GM23248 (cell line): ENCODE results near the gene TMEM183A.

Source experiments
- EZH2 ChIP-seq: fragments of 200-600 bp; sonication (generic); IDR thresholded peaks from 2 replicates; pipeline ENCODE4 v1.6.1; 2018; ENCODE audit warnings: antibody characterized with exemption, mild to moderate bottlenecking; ENCODE audit not compliant: insufficient read depth, poor library complexity, severe bottlenecking
- EZH2phosphoT487 ChIP-seq: fragments of 200-600 bp; sonication (generic); IDR thresholded peaks from 2 replicates; pipeline ENCODE4 v1.6.1; 2018; ENCODE audit warnings: antibody characterized with exemption, moderate library complexity, mild to moderate bottlenecking, low read depth; ENCODE audit not compliant: insufficient read depth

- TF ChIP-seq EZH2phosphoT487 (no peak), EZH2 (no peak)
Measured at GRCh38 chr1:202968351-202968750, 38.8 kb upstream of the TMEM183A start.
